GM04503 (cell line): Measurements from ENCODE around the gene TRMT11.
"Not testable (repeated sequence)": the region's sequence is repeated elsewhere in the genome, so short reads cannot be mapped to it uniquely, and the experiment has no call there.

Experiments
- DNase-seq: peaks from one replicate; pipeline ENCODE4 v3.0.0-alpha.2; 2012; ENCODE audit warnings: low read depth

Gene TRMT11

GRCh38 chr6:125956506-125957390 is 29.6 kb upstream of the TRMT11 start, which contains the start of gene HINT3:
TSS of gene HINT3 (plus strand) at chr6:125956770. CDS start at chr6:125956978, 208 bp downstream.
- peak; percentile 69 for DNase-seq

DNA sequence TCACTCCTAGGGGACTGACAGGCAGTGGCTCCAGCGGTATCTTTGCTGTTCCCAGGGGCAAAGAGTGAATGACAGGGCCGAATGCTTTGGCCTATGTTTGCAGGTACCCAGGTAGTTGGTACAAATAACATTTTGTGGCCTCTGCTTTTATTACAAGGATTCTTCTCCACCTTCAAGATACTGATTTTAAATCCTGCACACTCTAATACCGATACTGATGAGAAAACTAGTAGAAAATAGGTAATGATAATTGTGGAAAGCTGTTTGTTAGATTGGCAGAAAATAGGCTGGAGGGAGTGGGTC is 29.0 kb upstream of the TRMT11 start:
- no peak for DNase-seq

- no peak for DNase-seq
These were observed 28.5 kb upstream of the TRMT11 start for GRCh38 chr6:125957845-125958244.

GRCh38 chr6:125959041-125959440 is 27.3 kb upstream of the TRMT11 start:
- no peak for DNase-seq

DNA sequence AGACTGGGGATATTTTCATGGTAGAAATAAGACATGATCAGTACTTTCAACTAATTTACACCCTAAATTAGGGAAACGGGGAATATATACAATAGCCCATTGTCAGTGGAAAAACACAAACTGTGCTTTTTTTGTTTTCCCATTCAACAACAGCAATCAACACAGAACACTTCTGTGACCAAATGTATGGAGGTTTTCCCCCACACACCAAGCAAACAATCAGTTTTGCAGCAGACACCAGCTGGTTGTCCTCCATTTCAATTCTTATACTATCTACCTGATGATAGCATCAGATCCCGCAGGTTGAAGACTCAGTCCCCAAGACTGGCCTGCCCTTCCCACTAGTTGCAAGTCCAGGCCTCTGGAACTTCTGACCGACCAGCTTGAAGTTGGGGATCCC is 25.2 kb upstream of the TRMT11 start:
- no peak for DNase-seq

DNA sequence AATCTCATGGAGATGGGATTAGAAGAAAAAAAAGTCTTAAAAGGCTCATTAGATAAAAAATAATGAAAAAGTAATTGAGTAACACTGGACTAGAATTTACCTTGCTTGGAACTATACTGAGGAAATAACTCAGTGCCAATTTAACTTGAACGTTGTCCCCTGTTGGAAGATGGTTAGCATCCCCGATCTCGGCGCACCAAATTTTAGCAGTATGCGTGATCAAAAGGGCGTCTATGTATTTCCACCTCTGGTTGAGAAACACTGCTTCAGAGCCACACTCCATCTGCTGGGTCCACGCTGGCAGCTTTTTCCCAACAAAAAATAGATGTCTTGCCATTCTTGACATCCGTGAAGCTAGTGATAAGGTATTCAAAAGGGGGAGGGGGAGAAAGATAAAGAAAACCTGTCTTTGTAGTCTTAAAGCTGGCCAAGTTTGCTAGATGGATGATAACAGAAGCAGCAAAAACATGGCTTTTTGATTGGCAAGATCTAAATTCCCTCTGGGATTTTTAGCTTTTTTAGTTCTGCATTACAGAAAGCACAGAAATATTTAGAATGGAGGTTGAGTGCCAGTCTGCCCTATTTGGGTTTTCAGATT is 23.3 kb upstream of the TRMT11 start:
- DNase-seq: no peak

- DNase-seq: no peak
These were observed 22.5 kb upstream of the TRMT11 start for GRCh38 chr6:125963817-125964216.

GRCh38 chr6:125966569-125966968 is 19.8 kb upstream of the TRMT11 start:
- no peak for DNase-seq

GRCh38 chr6:125968493-125968892 is 17.8 kb upstream of the TRMT11 start:
- no peak for DNase-seq

DNA sequence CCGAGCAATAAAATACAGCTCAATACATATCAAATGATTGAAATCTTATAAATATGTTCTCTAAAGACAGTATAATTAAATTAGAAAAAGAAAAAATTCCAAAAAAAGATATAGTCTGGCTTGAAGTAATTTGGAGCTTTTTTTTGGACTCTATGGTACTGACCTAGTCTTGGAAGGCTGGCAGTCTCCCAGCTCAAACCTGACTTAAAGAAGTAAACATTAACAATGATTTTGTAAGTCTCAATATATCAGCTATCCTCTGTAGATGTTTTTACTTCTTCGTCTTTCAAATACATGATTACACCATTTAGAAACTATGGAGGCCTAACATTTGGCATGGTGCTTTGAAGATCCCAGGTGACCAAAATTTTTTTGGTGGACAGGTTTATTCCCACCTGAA is 15.6 kb upstream of the TRMT11 start:
- no peak for DNase-seq

DNA sequence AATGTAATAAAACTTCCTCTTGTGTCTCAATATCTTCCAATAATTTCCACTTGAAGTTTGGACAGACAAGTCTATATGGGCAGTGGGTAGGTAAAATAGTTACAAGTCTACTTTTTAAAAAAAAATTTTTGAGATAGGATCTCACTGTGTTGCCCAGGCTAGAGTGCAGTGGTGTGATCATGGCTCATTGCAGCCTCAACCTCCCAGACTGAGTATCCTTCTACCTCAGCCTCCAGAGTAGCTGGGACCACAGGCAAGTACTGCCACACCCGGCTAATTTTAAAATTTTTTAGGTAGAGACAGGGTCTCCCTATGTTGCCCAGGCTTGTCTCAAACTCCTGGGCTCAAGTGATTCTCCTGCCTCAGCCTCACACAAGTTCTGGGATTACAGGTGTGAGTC is 13.9 kb upstream of the TRMT11 start:
- DNase-seq: not testable (repeated sequence)

DNA sequence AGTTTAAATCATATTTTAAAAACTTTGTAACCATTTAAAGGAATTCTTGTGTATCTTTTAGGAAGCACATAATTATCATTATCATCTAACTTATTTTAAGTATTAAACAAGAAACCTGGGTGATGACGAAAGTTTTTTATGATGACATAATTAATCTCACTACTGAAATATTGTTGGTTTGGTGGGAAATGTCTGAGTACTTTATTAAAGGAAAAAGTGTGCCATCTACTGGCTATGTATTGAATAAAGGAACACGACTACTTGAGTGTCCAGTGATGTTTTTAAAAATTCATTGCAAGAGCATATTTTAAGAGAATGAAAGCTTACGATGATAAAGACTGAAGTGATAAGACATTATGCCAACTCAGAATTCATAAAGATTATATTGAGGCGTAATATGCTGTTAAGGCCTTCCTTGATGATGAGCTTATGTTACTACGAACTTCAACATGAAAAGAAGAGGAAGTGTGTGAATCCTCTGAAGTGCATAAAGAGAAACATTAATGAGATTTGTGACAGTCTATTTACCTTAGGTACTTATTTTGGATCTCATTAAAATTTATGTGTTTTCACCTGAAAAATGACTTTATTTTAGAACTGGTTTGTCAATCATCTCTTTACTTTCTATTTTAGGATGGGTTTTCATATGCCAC is 12.0 kb upstream of the TRMT11 start:
- no peak for DNase-seq

DNA sequence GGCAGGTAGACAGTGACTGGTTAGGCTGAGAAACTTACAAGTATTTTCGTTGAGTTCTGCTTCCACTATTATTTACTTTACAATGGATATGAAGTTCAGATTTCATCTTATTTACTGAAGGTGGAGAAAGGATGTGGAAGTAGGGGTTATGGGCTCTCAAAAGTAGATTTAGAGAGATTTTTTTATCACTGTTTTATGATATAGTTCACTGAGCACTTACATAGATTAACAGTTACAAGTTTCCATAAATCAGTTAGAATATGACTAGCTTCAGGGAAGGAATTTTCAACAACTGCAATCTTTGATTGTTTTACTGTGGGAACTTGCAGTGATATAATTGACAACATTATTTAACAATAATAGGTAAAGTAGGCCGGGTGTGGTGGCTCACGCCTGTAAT is 7.2 kb upstream of the TRMT11 start:
- no peak for DNase-seq

DNA sequence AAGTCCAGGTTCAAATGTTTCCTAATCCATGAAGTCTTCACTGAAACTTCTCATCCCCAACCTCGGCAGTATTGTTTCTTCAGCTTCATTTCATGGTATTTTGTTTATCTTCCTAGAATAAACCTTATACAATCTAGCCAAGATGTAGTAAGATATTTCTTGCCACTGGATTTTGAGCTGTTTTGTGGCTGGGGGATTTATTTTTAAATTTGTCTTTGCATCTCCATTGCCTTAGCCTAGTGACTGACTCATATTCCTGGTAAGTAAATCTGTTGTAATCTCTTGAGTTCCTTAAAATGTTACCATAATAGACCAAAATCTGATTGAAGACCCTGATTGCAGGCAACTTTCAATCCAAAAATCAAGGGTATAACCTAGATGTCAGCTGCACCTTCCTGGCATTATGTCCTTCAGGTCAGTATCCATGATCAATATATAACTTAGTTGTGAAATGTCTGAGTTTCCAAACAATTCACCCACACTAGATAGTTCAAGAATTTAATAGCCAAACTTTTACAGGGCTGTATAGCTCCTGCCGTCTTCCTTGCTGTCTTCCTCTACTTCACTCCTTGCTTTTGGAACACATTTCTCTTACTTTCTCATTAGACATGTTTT is 4.7 kb upstream of the TRMT11 start:
- DNase-seq: no peak

DNA sequence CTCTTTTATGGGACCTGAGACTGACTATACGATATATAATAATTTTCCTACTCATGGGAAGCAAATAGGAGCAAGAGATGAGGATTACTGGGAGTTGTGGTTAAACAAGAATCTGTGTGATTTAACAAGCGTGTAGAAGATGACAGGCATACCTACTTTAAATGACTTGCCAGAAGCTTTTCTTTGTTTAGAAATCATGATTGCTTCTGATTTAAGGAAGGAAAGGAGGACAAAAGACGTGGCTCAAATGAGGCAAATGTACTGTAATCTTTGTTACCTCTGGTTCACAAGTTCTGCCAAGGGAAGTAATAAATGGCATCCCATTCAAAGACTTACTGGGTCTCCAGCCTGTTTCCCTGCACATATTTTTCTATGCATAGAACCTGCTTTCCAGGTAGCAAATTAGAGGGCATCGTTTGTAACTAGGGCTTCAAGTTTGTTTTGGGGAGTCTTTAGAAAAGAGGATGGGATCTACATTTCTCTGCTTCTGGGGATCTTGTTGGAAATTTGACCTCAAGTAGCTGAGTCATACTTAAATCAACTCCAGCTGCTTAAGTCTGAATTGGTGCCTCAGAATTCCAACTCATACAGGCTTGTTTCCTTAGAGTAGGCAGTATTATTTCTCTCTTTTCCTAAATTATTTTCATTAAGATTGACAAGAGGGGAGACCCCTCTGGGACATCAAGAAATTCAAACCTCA is 2.9 kb upstream of the TRMT11 start:
- peak; percentile 53 for DNase-seq

GRCh38 chr6:125984311-125984710 is 2.0 kb upstream of the TRMT11 start:
- peak; percentile 29 for DNase-seq

GRCh38 chr6:125985522-125985921 is 818 bp upstream of the TRMT11 start:
- DNase-seq: no peak

- no peak for DNase-seq
These were observed 400 bp upstream of the TRMT11 start for GRCh38 chr6:125985979-125986300.

DNA sequence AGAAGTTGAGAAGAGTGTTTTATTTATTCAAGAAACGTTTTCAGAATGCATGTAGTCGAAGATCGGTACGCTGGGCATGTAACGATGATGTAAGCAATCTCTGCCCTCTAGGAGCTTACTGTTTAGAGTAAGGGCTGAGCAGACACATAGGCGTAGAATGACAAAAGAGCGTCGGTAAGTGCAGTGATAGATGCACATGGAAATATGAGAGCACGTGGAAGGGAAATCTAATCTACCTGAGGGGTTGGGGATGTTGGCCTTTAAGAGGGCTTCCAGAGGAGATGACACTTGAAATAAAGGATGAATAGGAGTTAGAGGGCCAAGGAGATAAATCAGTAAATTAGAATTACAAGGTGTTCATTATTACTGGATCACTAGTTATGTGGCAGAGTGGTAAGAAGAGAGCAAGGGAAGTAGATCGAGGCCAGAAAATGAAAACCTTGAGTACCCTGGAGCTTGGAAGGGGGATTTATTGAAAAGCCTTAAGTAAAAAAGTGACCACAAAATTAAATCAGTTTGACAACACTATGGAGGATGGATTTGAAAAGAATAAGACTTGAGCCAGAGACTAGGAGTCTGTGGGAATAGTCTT is 782 bp downstream of the TRMT11 start:
- DNase-seq: no peak

DNA sequence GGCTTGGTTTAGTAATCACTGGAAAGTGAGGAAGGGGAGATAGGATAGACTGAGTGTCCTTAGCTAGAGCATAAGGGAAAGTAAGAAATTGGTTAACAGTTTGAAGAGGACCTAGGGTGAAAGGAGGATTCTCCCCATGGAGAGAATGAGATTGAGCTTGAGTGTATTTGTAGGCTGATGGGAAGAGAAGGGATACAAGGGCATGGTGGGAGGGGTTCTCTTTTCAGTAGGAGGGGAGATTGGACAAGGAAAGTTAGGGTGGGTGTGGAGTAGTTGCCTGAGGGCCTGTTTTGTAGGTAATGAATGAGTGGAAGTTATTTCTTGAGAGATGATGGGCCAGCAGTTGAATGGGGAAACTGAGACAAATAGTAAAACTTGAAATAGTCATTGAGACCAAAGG is 1.9 kb downstream of the TRMT11 start:
- DNase-seq: no peak

DNA sequence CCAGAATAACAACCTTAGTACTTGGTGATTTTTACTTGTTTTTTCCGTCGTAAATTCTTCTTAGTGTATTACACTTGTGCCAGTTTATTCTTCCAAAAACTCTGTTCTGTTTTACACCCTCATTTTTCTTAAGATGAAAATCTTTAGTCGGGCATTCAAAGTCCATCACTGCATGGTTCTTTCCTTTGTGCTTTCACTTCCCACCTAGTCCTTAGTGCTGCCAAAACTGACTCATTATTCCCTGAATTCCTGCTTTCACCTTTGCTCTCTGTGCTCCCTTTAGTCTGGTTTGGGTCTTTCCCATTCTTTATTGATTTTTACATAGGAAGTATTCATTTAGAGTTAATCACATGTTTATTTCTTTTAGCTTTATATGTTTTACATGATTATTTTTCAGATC is 3.3 kb downstream of the TRMT11 start:
- no peak for DNase-seq

- DNase-seq: no peak
These were observed 5.3 kb downstream of the TRMT11 start for GRCh38 chr6:125991653-125992052.
